T-helper 17 cell (primary cell): Measurements from ENCODE around the gene EDN2. TPM values are rescaled to one million over a fixed set of nuclear protein-coding genes. Genes with fewer than 3 reads are reported as not detected.

Experiments
- ATAC-seq: fragments of 150-1000 bp; cut with Tn5 transposase; 2 replicates; pipeline ENCODE4 v1.10.0; 2021; ENCODE audit warnings: mild to moderate bottlenecking, moderate library complexity
- DNase-seq, 3 donors: peaks; one replicate each; pipeline versions ENCODE4 v3.0.0 to v3.0.0-alpha.2; 2020 to 2021
- H3K9me3 ChIP-seq: one replicate; pipeline ENCODE4 v1.7.0; 2013; ENCODE audit warnings: low read length, mild to moderate bottlenecking; ENCODE audit not compliant: control insufficient read depth, poor library complexity, severe bottlenecking
- H3K27ac Mint-ChIP-seq: one replicate; pipeline ENCODE4 v1.8.0; 2022; ENCODE audit warnings: mild to moderate bottlenecking, moderate library complexity, mixed read lengths
- H3K27me3 Mint-ChIP-seq: one replicate; pipeline ENCODE4 v1.8.0; 2022; ENCODE audit warnings: mixed read lengths
- H3K36me3 Mint-ChIP-seq: one replicate; pipeline ENCODE4 v1.8.0; 2022; ENCODE audit warnings: low read depth, mixed read lengths
- H3K4me1 Mint-ChIP-seq: one replicate; pipeline ENCODE4 v1.8.0; 2022; ENCODE audit warnings: mild to moderate bottlenecking, mixed read lengths
- H3K4me3 Mint-ChIP-seq: one replicate; pipeline ENCODE4 v1.8.0; 2022; ENCODE audit warnings: mild to moderate bottlenecking, moderate library complexity, mixed read lengths
- total RNA-seq, 4 donors: library from RNA in 2 of 4; stranded (reverse) in 2 of 4; gene quantifications; one replicate each; pipeline ENCODE4 v1.2.3 and lab custom pipeline; 2022 to 2026

EDN2 gene
- total RNA-seq, 2 donors from 2014 or later, result 0.37 TPM; not detected in 1

DNA sequence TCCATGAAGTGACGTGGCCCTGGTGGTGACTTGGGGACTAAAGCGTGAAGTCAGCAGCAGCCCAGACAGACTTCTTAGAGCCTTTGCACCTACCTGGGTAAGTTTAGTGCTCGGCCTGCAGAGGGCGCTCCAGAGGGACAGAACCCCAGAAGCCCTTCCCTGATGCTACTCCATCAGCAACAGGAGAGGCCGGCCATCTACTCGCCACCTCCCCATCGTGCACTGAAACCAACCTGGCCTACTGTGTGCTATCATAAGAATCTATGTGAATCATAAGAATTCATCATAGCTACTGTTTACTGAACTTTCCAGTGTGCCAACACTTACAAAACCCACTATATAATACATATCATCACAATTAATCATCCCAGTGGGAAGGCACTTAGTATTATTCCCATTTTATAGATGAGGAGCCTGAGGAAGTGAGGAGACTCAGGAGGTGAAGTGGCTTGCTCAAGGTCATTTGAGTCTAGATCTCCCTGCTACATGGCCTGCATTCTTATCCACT is 7.9 kb upstream of the EDN2 start:
- Mint-ChIP-seq H3K27ac (no peak overlapping the region), H3K27me3 (peaks cover 22% of the 10 kb centered on the region), H3K36me3 (no peaks in the 10 kb centered on the region), H3K4me3 (no peak overlapping the region), H3K4me1 (no peaks in the 10 kb centered on the region)
- DNase-seq (no peak), ATAC-seq (no peak)
- no peaks in the 10 kb centered on the region for H3K9me3 ChIP-seq

DNA sequence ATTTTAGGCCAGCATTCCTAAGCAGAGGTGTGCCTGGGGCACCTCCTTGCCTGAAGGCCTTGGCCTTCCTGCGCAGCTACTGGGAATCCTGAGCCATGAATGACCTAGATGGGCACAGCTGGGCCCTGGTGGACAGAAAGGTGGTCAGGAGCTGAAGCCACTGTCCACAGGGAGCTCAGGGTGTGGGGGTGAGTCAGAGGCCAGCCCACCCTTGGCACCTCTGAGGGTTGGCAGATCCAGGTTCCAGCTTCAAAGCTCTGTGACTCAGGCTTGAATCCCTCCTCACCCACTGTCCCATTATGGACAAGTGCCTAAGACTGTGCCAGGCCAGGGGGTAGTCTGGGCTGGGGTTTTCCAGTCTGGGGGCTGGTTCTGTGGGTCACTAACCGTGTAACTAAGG is 6.4 kb upstream of the EDN2 start:
- H3K4me3 Mint-ChIP-seq, result no peak overlapping the region
- peaks cover 4% of the 10 kb centered on the region for H3K4me1 Mint-ChIP-seq
- H3K27ac Mint-ChIP-seq, result no peak overlapping the region
- DNase-seq (no peak), ATAC-seq (no peak)
- peaks cover 32% of the 10 kb centered on the region for H3K27me3 Mint-ChIP-seq
- H3K9me3 ChIP-seq, result no peaks in the 10 kb centered on the region
- peaks cover 3% of the 10 kb centered on the region for H3K36me3 Mint-ChIP-seq

DNA sequence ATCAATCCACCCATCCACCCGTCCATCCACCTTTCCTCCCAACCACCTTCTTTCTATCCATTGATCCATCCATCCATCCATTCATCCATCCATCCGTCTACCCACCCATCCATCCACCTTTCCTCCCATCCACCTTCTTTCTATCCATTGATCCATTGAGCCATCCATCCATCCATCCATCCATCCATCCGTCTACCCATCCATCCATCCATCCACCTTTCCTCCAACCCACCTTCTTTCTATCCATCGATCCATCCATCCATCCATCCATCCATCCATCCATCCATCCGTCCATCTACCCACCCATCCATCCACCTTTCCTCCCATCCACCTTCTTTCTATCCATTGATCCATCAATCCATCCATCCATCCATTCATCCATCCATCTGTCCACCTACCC is 5.1 kb upstream of the EDN2 start:
- H3K4me1 Mint-ChIP-seq, result peaks cover 4% of the 10 kb centered on the region
- peaks cover 20% of the 10 kb centered on the region for H3K27me3 Mint-ChIP-seq
- ATAC-seq, result no peak
- H3K36me3 Mint-ChIP-seq, result peaks cover 3% of the 10 kb centered on the region
- H3K4me3 Mint-ChIP-seq, result no peak overlapping the region
- H3K9me3 ChIP-seq, result no peaks in the 10 kb centered on the region
- DNase-seq, result no peak
- no peak overlapping the region for H3K27ac Mint-ChIP-seq

DNA sequence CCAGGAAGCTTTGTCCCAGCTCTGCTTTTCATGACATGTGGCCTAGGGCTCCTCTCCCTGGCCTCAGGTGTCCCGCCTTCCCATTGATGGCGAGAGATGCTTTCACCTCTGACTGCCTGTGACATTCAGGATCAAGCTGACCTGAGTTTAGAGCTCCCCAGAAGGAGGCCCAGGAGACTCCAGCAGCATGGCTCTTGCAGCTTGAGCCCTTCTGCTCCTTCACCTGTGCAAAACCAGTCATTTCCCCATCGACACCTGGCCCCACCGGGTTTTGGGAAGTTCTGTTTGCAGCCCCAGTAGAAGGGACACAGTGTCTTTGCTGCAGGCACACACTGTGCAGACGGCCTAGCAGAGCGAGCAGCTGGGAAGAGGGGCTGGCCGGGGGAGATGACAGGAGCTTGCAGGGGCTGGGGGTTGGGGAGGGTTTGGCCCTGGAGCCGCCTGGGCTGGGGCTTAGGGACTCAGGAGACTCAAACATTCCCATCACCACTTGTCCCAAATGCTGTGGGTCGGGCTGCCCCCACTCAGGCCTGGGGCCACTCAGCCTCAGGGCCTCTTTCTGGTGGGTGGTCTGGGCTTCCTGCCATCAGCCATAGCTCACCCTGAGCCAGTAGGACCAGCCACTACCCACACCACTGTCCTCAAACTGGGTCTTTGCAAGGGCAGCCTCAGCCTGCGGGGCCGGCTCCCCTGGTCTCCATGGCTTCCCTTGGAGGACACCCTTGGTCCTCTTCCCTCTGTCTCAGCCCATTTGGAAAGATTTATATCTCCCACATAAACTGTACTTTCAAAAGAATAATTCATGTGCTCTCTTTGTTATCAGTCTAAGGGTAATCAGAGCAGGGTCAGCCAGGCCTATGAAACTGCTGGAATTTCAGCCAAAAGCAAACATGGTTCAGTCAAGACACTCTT is 3.8 kb upstream of the EDN2 start:
- no peaks in the 10 kb centered on the region for H3K9me3 ChIP-seq
- ATAC-seq (no peak), DNase-seq (no peak)
- Mint-ChIP-seq H3K27ac (no peak overlapping the region), H3K4me1 (peaks cover 4% of the 10 kb centered on the region), H3K27me3 (peaks cover 28% of the 10 kb centered on the region), H3K4me3 (no peak overlapping the region), H3K36me3 (peaks cover 3% of the 10 kb centered on the region)

DNA sequence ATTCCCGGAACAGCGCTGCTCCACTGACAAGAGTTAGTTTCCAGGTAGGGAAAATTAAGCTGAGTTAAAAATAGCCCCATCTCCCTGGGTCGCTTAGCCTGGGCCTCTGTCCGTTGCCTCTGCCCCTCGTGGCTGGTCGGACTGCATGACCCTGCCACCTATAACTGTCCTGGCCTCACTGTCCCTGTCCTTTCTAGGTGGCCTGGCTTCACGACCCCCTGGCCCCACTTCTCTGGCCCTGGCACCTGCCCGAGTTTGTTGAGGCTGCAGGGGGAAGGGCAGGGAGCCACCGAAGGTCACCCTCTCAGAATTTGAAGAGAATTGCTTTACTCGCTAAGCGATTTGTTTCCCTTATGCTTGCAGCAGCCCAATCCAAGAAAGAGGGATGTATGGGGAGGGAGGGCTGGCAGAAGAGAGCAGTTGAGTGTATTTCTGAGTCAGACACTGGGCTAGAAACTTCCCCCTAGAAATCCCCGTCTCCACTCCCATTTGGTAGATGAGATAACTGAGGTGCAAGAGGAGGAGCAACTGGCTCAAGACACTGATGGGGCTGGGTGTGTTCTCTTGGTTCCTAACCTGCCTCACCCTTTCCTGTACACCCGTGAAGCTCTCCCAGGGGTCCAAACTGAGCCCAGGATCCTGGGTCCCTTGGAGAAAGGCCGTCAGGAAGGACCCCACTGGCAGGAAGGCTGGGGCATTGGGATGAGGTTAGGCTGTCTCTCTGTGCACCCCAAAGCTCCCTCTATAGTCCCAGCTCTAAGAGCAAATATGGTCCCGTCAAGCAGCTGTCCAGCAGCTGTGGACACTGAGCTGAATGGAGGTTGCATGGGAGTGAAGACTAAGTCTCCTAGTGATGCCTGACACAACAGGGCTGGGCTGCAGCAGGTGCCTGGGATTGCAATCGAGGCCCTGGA is 2.9 kb upstream of the EDN2 start:
- Mint-ChIP-seq H3K27me3 (peaks cover 33% of the 10 kb centered on the region), H3K4me3 (no peak overlapping the region), H3K4me1 (peaks cover 6% of the 10 kb centered on the region), H3K27ac (no peak overlapping the region), H3K36me3 (peaks cover 3% of the 10 kb centered on the region)
- no peak for DNase-seq
- H3K9me3 ChIP-seq, result no peaks in the 10 kb centered on the region
- no peak for ATAC-seq

DNA sequence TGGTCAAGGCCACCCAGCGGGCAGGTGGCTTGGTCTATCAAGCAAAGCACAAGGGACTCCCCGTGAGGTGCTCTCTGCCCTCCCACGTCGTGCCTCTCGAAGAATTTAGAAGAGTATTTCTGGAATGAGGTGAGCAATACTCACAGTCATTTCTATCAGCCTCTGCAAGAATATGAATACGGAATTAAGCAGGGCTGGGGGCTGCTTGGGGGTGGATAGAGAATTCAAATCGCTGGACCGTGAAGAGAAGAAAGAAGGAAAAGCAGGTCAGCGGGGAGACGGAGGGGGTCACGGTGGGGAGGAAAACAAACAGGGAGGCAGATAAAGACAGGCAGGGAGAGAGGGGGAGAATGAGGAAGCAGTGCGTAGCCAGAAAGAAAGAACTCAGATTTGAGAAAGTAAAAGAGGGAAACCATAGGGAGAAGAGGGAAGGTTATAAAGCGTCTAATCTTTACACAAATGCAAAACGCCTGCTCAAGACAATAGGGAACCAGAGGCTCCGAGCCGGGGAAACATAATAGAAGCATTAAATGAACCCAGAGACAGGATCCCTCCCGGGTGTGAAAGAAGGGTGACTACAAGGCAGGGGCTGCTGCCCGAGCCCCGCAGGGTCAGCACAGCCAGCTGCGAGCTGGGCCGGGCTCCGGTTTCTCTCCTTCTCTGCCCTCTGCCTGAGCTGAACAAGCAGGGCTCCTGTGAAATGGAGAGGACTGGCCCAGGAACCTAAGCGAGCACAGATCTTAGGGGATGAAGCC is 2.1 kb upstream of the EDN2 start:
- H3K4me3 Mint-ChIP-seq, result no peak overlapping the region

DNA sequence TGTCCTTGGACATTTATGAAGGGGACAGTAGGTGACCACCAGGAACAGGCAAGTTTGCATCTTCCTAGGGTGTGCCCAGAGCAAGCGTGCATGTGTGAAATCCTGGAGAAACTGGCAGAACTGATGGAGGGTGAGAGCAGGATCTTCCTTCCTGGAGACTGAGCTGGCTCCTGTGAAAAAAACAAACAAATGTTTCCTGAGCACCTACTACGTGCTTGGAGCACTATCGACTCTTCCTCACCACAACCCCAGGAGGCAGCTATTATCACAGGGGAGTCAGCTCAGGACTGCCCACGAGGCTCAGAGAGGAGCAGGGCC is 1.5 kb upstream of the EDN2 start:
- peaks cover 33% of the 10 kb centered on the region for H3K27me3 Mint-ChIP-seq
- H3K4me3 Mint-ChIP-seq, result no peak overlapping the region
- ATAC-seq, result no peak
- peaks cover 6% of the 10 kb centered on the region for H3K4me1 Mint-ChIP-seq
- H3K9me3 ChIP-seq, result no peaks in the 10 kb centered on the region
- H3K36me3 Mint-ChIP-seq, result peaks cover 3% of the 10 kb centered on the region
- no peak for DNase-seq
- no peak overlapping the region for H3K27ac Mint-ChIP-seq

More for the DNA sequence above, 2.1 kb upstream of the EDN2 start:
- Mint-ChIP-seq H3K27me3 (peaks cover 33% of the 10 kb centered on the region), H3K36me3 (peaks cover 3% of the 10 kb centered on the region), H3K4me1 (peaks cover 6% of the 10 kb centered on the region), H3K27ac (no peak overlapping the region)
- H3K9me3 ChIP-seq, result no peaks in the 10 kb centered on the region
- ATAC-seq (no peak), DNase-seq (no peak)

DNA sequence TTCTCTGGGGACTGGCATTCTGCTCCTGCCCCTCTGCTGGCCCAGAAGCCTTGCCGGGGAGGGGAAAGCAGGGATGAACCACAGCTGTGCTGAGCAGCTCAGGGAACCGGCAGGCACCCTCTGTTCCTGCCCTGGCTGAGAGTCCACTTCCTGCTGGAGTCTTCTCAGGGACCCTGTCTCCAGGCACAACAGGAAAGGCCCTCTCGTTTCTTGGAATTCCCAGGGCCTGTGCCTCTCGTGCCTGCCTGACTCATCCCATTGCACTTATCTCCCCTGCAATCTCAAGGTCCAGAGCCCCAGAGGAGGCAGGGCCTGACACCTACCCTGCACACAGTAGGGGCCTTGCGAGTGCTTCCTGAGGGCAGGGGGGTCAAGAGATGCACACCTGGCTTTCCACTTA is 1.1 kb upstream of the EDN2 start:
- peaks cover 33% of the 10 kb centered on the region for H3K27me3 Mint-ChIP-seq
- H3K4me3 Mint-ChIP-seq, result no peak overlapping the region
- no peak overlapping the region for H3K27ac Mint-ChIP-seq
- peaks cover 6% of the 10 kb centered on the region for H3K4me1 Mint-ChIP-seq
- no peak for ATAC-seq
- DNase-seq, result no peak
- H3K9me3 ChIP-seq, result no peaks in the 10 kb centered on the region
- peaks cover 3% of the 10 kb centered on the region for H3K36me3 Mint-ChIP-seq

DNA sequence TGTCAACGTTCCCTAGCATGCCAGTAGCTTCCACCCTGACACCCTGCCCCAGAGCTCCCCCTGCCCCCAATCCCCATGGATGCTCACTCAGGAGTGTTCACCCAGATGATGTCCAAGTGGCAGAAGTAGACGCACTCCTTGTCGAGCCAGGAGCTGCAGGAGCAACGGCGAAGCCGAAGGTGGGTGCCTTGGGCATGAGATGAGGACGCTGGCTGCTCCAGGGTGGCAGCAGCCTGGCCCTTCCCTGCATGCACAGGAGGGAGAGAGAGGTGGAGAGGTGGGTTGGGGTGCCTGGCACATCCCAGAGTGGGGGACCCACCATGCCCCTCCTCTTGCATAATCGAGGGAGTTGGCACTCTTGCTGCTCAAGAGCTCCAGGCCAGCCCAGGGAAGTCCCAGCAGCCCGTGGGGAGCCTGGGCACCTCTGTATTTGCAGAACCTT is 502 bp downstream of the EDN2 start:
- Mint-ChIP-seq H3K4me3 (no peak overlapping the region), H3K4me1 (peaks cover 6% of the 10 kb centered on the region), H3K36me3 (peaks cover 3% of the 10 kb centered on the region), H3K27ac (no peak overlapping the region), H3K27me3 (peaks cover 38% of the 10 kb centered on the region)
- no peaks in the 10 kb centered on the region for H3K9me3 ChIP-seq
- DNase-seq (no peak), ATAC-seq (no peak)

DNA sequence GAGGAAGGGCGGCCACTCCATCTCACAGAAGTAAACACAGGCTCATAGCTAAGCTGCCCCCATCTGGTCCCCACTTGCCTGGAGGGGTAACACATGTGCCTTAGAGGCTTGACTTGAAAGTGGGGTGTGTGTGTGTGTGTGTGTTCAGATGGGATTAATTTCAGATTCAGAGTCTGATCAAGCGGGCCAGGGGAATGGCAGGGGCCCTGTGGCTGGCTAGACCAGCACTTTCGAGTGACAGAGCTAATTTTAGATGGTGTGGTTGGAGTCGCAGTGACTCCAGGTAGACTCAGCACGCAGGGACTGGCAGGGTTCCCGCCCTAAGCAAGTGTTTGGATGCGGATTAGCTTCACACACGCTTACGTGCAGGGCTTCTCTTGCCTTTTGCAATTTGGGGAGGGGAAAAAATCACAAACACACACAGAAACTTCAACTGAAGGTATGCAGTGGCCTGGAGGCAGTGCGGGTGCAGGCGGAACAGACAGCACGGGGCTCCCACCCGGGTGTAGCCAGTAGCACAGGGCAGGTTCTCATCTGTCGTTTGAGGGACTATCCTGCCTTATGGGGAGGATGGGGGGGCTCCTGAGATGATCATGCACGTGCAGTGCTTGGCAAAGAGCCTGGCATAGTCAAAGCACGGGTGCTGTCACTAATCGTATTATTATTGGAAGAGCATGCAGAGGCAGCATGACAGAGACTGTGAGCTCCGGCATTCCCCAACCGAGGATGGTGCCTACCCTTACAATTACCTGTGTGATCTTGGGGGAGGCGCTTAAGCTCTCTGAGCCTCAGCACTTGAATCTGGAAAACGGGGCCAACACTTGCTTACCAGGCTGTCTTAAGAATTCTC is 1.3 kb downstream of the EDN2 start:
- DNase-seq, result no peak
- Mint-ChIP-seq H3K4me1 (peaks cover 6% of the 10 kb centered on the region), H3K36me3 (peaks cover 3% of the 10 kb centered on the region), H3K27ac (no peak overlapping the region), H3K27me3 (peaks cover 38% of the 10 kb centered on the region), H3K4me3 (no peak overlapping the region)
- no peak for ATAC-seq
- no peaks in the 10 kb centered on the region for H3K9me3 ChIP-seq

DNA sequence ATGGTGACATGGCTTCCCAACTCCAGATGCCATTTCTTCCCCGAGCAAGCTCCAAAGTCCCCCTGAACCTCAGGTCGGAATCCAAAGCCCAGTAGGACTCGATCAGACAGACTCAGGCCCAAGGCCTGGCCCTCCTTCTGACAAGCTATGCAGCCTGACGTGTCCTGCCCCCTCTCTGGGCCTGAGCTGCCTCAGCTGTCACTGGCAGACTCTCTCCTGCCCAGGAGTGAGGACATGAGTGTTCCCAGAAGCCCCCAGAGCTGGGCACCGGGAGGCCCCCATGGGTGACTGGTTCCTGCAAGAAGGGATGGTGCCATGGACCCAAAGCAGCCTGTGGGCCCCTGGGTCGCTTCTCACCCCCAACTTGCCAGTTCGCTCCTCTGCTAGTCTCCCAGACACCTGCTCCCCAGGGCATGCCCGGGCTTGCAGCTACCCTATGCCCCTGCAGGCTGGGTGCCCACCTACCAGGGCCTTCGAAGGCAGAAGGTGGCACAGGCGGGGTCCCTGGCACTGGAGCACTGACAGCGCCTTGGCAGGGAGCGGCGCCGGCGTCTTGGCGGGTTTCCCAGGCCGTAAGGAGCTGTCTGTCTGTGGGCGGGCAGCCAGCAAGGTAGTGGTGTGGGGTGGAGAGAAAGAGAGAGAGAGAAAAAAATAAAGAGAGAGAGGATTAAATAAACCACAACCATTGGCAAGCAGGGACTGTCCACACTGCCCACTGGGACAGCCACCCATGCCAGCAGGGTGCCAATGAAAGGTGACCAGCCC is 2.3 kb downstream of the EDN2 start:
- Mint-ChIP-seq H3K4me3 (no peak overlapping the region), H3K27ac (no peak overlapping the region), H3K36me3 (peaks cover 3% of the 10 kb centered on the region), H3K4me1 (peaks cover 9% of the 10 kb centered on the region), H3K27me3 (peaks cover 36% of the 10 kb centered on the region)
- no peak for DNase-seq
- no peak for ATAC-seq
- H3K9me3 ChIP-seq, result no peaks in the 10 kb centered on the region
